Activated naive CD4-positive, alpha-beta T cell treated with anti-CD3 and anti-CD28 coated beads, Interleukin-2, amount 10 ng/mL, durations not matched to agents 7 days and 5 days (primary cell): ENCODE results near the gene KCNH2.

Experiments
- CTCF ChIA-PET: fragments of 350-600 bp; sonication (Branson Sonifier 250); formaldehyde crosslinking; loops from one replicate; lab custom pipeline; 2021; ENCODE audit warnings: antibody characterized with exemption; lab: Charles Lee
- DNase-seq: peaks from one replicate; pipeline ENCODE4 v3.0.0-alpha.2; 2020
- H3K27ac Mint-ChIP-seq: one replicate; pipeline ENCODE4 v1.8.0; 2021; ENCODE audit warnings: mild to moderate bottlenecking, moderate library complexity, mixed read lengths
- H3K27me3 Mint-ChIP-seq: one replicate; pipeline ENCODE4 v1.8.0; 2021; ENCODE audit warnings: mild to moderate bottlenecking, mixed read lengths
- H3K36me3 Mint-ChIP-seq: one replicate; pipeline ENCODE4 v1.8.0; 2021; ENCODE audit warnings: mixed read lengths
- H3K4me1 Mint-ChIP-seq: one replicate; pipeline ENCODE4 v1.8.0; 2021; ENCODE audit warnings: mixed read lengths
- H3K4me3 Mint-ChIP-seq: one replicate; pipeline ENCODE4 v1.8.0; 2021; ENCODE audit warnings: mild to moderate bottlenecking, moderate library complexity, mixed read lengths
- H3K9me3 Mint-ChIP-seq: one replicate; pipeline ENCODE4 v1.8.0; 2021; ENCODE audit warnings: mixed read lengths

Gene KCNH2

GRCh38 chr7:150937848-150938561, 40.1 kb downstream of the KCNH2 start:
- CTCF ChIA-PET = interaction anchor here (1.2 to 2.7 kb wide), 3 partner anchors 24 to 46 kb away, joined by 3 to 8 read pairs (median 5); no protein-coding TSS in a partner anchor
- H3K9me3 Mint-ChIP-seq = no peaks in the 10 kb centered on the region
- H3K27me3 Mint-ChIP-seq = peaks cover 57% of the 10 kb centered on the region
- H3K27ac Mint-ChIP-seq = no peak overlapping the region
- H3K4me1 Mint-ChIP-seq = peaks cover 45% of the 10 kb centered on the region
- H3K36me3 Mint-ChIP-seq = no peaks in the 10 kb centered on the region
- H3K4me3 Mint-ChIP-seq = no peak overlapping the region
- DNase-seq = peak; percentile 56

GRCh38 chr7:150936018-150936417, 42.1 kb downstream of the KCNH2 start:
- no peak overlapping the region for H3K4me3 Mint-ChIP-seq
- DNase-seq = no peak

GRCh38 chr7:150935149-150935548, 43.0 kb downstream of the KCNH2 start:
- DNase-seq = no peak
- Mint-ChIP-seq H3K27me3 (peaks cover 58% of the 10 kb centered on the region), H3K4me3 (no peak overlapping the region), H3K36me3 (no peaks in the 10 kb centered on the region), H3K4me1 (peaks cover 24% of the 10 kb centered on the region), H3K9me3 (no peaks in the 10 kb centered on the region), H3K27ac (no peak overlapping the region)
- CTCF ChIA-PET = no interaction called here

More at GRCh38 chr7:150936018-150936417, 42.1 kb downstream of the KCNH2 start:
- no peaks in the 10 kb centered on the region for H3K36me3 Mint-ChIP-seq
- CTCF ChIA-PET = no interaction called here
- peak overlapping the region; percentile 49 for H3K27ac Mint-ChIP-seq
- H3K27me3 Mint-ChIP-seq = peaks cover 59% of the 10 kb centered on the region
- H3K4me1 Mint-ChIP-seq = peaks cover 27% of the 10 kb centered on the region
- H3K9me3 Mint-ChIP-seq = no peaks in the 10 kb centered on the region

DNA sequence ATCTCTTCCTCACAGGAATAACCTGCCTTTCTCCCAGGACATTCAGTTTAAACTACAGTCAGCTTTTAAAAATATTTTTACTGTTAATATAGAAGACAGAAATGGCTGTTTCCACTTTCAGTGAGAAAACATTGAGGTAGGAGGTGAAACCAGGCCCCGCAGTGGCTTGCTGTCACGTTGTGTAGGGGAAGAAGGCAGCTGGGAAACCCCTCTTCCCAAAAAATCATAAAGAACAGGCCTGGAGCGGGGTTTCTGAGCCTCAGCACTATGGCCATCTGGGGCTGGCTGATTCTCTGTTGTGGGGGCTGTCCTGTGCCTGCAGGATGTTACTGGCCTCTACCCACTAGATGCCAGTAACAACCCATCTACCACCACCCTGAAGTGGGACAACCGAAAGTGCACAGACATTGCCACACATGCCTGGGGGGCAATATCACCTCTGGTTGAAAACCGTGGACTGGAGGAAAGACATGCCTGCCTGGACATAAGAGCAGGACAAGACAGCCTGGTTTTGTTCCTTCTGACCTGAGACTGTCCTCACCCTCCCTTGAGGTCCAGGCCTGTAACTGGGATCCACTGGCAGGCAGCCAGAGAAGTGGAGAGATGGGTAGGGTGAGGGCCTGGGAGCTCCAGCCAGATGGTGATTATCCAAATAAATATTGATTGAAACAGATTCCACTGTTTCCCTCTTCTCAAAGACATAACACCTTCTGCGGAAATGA, 43.9 kb downstream of the KCNH2 start:
- H3K36me3 Mint-ChIP-seq = no peaks in the 10 kb centered on the region
- CTCF ChIA-PET = no interaction called here
- H3K27ac Mint-ChIP-seq = no peak overlapping the region
- no peak overlapping the region for H3K4me3 Mint-ChIP-seq
- H3K9me3 Mint-ChIP-seq = no peaks in the 10 kb centered on the region
- H3K4me1 Mint-ChIP-seq = peaks cover 21% of the 10 kb centered on the region
- peaks cover 58% of the 10 kb centered on the region for H3K27me3 Mint-ChIP-seq
- DNase-seq = no peak

- CTCF ChIA-PET = interaction anchor here (1.0 to 2.5 kb wide), 4 partner anchors 11 to 55 kb away, joined by 3 to 6 read pairs (median 4); no protein-coding TSS in a partner anchor
- no peaks in the 10 kb centered on the region for H3K36me3 Mint-ChIP-seq
- H3K9me3 Mint-ChIP-seq = no peaks in the 10 kb centered on the region
- H3K4me1 Mint-ChIP-seq = peaks cover 3% of the 10 kb centered on the region
- H3K27ac Mint-ChIP-seq = no peak overlapping the region
- peaks cover 56% of the 10 kb centered on the region for H3K27me3 Mint-ChIP-seq
- H3K4me3 Mint-ChIP-seq = no peak overlapping the region
- peak; percentile 36 for DNase-seq
Observed at GRCh38 chr7:150931199-150931869, 46.8 kb downstream of the KCNH2 start.

GRCh38 chr7:150928541-150928940, 49.6 kb downstream of the KCNH2 start:
- H3K27me3 Mint-ChIP-seq = peaks cover 51% of the 10 kb centered on the region
- H3K36me3 Mint-ChIP-seq = no peaks in the 10 kb centered on the region
- no peak overlapping the region for H3K27ac Mint-ChIP-seq
- H3K4me1 Mint-ChIP-seq = peaks cover 20% of the 10 kb centered on the region
- no peak for DNase-seq
- H3K4me3 Mint-ChIP-seq = no peak overlapping the region
- CTCF ChIA-PET = interaction anchor here (0.8 to 1.0 kb wide), 2 partner anchors 51 to 62 kb away, joined by 3 read pairs; partner anchors contain the start of gene NOS3
- H3K9me3 Mint-ChIP-seq = no peaks in the 10 kb centered on the region

DNA sequence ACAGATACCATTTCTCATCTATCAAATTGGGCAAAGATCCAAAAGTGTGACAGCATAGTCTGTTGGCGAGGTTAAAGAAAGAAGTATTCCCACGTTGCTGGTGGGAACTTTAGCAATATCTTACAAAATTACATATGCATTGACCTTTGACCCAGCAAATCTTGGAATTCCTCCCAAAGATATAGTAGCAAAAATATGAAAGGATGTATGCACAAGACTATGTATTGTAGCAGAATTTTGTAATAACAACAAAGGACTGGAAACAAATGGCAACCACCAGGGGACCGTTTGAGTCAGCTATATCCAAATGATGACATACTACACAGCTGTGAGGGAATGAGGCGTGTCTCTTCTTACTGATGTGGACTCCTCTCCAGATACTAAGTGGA, 50.2 kb downstream of the KCNH2 start:
- no peak overlapping the region for H3K4me3 Mint-ChIP-seq
- peaks cover 25% of the 10 kb centered on the region for H3K4me1 Mint-ChIP-seq
- H3K9me3 Mint-ChIP-seq = no peaks in the 10 kb centered on the region
- H3K27ac Mint-ChIP-seq = no peak overlapping the region
- H3K27me3 Mint-ChIP-seq = peaks cover 46% of the 10 kb centered on the region
- no peaks in the 10 kb centered on the region for H3K36me3 Mint-ChIP-seq
- no peak for DNase-seq
- CTCF ChIA-PET = no interaction called here

GRCh38 chr7:150927157-150927955, 50.8 kb downstream of the KCNH2 start:
- Mint-ChIP-seq H3K4me3 (no peak overlapping the region), H3K27me3 (peaks cover 48% of the 10 kb centered on the region), H3K27ac (no peak overlapping the region), H3K4me1 (peaks cover 28% of the 10 kb centered on the region), H3K9me3 (no peaks in the 10 kb centered on the region), H3K36me3 (no peaks in the 10 kb centered on the region)
- CTCF ChIA-PET = interaction anchor here (1.3 kb wide), 1 partner anchor 29 kb away, joined by 4 read pairs; no protein-coding TSS in a partner anchor
- no peak for DNase-seq

DNA sequence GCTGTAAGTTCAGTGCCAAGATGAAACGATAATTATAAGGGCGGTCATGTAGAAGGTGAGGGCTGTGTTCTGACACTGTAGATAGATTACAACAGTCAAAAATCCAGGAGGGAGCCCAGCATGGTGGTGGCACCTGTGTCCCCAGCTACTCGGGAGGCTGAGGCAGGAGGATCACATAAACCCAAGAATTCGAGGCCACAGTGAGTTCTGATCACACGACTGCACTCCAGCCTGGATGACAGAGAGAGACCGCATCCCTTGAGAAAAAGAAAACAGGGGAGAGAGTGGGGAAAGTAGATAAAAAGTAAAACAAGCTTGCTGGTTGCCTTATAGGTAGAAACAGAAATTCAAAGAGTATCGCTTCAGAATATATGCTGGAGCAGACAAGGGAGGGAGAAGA, 52.1 kb downstream of the KCNH2 start:
- DNase-seq = no peak
- Mint-ChIP-seq H3K9me3 (no peaks in the 10 kb centered on the region), H3K27me3 (peaks cover 48% of the 10 kb centered on the region), H3K27ac (no peak overlapping the region), H3K36me3 (no peaks in the 10 kb centered on the region), H3K4me1 (peaks cover 27% of the 10 kb centered on the region), H3K4me3 (no peak overlapping the region)
- CTCF ChIA-PET = interaction anchor here (1.2 to 1.3 kb wide), 2 partner anchors 14 to 28 kb away, joined by 4 read pairs; no protein-coding TSS in a partner anchor

DNA sequence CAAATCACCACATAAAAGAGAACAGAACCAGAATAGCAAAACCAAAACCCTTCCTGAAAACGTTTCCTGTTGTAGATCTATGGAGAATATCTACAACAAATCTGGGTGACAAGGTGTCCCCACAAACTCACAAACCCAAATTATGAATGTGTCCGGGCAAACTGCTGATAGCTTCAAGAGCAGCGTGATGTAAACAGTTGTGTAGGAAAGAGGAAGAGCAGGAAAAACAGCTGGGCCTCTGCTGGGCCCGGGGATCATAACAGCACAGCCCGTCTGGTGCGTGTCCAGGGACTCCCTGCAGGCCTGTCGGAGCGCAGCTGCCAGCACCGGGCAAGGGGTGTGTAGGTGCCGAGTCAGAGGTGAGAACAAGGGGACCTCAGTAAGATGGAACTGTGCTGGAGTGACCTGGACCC, 53.7 kb downstream of the KCNH2 start:
- CTCF ChIA-PET = interaction anchor here (0.8 to 1.1 kb wide), 2 partner anchors 15 to 65 kb away, joined by 3 to 4 read pairs; no protein-coding TSS in a partner anchor
- H3K9me3 Mint-ChIP-seq = no peaks in the 10 kb centered on the region
- peaks cover 52% of the 10 kb centered on the region for H3K27me3 Mint-ChIP-seq
- H3K4me1 Mint-ChIP-seq = peaks cover 26% of the 10 kb centered on the region
- no peaks in the 10 kb centered on the region for H3K36me3 Mint-ChIP-seq
- no peak for DNase-seq
- peak overlapping the region; percentile 2 for H3K4me3 Mint-ChIP-seq
- no peak overlapping the region for H3K27ac Mint-ChIP-seq

DNA sequence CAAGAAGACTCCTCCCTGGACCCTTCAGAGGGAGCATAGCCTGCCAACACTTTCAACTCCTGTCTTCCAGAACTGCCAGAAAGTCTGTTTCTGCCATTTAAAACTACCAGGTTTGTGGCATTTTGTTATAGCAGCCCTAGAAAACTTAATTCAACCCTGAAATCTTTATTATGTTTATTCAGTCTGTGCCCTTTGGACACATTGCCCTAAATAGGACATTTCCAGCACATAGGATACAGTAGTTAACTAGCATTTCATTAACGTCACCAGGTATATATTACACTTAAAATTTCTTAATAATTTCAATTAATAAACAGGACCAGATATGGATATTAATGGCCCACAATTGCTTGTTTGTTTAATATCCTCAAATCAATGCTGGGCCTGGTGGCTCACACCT, 54.3 kb downstream of the KCNH2 start:
- Mint-ChIP-seq H3K4me3 (no peak overlapping the region), H3K36me3 (no peaks in the 10 kb centered on the region), H3K9me3 (no peaks in the 10 kb centered on the region), H3K4me1 (peaks cover 26% of the 10 kb centered on the region), H3K27ac (no peak overlapping the region), H3K27me3 (peaks cover 57% of the 10 kb centered on the region)
- CTCF ChIA-PET = interaction anchor here (0.6 to 1.1 kb wide), 3 partner anchors 26 to 65 kb away, joined by 3 to 5 read pairs (median 4); no protein-coding TSS in a partner anchor
- no peak for DNase-seq

DNA sequence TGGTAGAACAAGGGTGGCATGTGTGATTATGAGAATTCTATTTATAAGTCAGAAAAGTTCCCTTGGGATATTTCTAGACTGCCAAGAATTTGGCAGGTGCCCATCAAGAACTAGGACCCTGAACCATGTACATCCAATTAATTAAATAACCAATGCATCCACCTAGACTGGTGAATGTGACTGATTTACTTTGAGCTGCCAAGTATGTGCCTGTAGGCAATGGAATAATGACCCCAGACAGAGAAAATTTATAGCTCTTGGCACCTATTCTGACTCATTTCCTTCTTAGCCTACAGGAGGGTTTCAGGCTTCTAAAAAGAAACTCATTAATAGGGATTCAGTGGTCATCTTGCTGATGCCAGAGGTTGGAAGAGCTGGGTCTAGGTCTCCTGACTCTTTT, 54.9 kb downstream of the KCNH2 start:
- Mint-ChIP-seq H3K36me3 (no peaks in the 10 kb centered on the region), H3K27me3 (peaks cover 62% of the 10 kb centered on the region), H3K4me1 (peaks cover 26% of the 10 kb centered on the region), H3K4me3 (no peak overlapping the region), H3K9me3 (no peaks in the 10 kb centered on the region), H3K27ac (no peak overlapping the region)
- no peak for DNase-seq
- CTCF ChIA-PET = interaction anchor here (0.6 to 1.1 kb wide), 3 partner anchors 25 to 66 kb away, joined by 3 to 5 read pairs (median 4); no protein-coding TSS in a partner anchor

DNA sequence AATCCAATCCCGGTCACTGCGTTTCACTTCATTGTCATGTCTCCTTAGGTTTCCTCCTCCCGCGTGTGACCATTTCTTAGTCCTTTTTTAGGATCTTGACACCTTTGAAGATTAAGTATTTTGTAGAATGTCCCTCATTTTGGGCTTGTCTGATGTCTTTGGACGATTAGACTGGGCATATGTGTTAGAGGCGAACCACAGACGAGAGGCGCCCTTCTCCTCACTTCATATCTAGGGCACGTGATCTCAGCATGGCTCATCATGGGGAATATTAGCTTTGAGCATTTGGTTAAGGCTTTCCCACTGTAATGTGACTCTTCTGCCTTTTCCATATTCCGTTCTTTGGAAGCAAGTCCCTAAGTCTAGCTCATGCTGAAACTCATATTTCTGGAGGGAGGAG, 59.0 kb downstream of the KCNH2 start:
- Mint-ChIP-seq H3K9me3 (no peaks in the 10 kb centered on the region), H3K27me3 (peaks cover 71% of the 10 kb centered on the region), H3K4me1 (peaks cover 14% of the 10 kb centered on the region), H3K36me3 (no peaks in the 10 kb centered on the region), H3K27ac (no peak overlapping the region), H3K4me3 (no peak overlapping the region)
- CTCF ChIA-PET = interaction anchor here (0.9 to 2.6 kb wide), 3 partner anchors 12 to 43 kb away, joined by 3 to 11 read pairs (median 6); no protein-coding TSS in a partner anchor
- no peak for DNase-seq
